NCI-H748 treated with DMSO at 0.1 percent for 48 hours (cell line): ENCODE data around the gene MINPP1.
"Not testable (repeated sequence)": the region's sequence is repeated elsewhere in the genome, so short reads cannot be mapped to it uniquely, and the experiment has no call there.

ENCODE experiments used
- DNase-seq: peaks from one replicate; lab custom pipeline; 2025; lab: John Stamatoyannopoulos, UW

The MINPP1 gene

DNA sequence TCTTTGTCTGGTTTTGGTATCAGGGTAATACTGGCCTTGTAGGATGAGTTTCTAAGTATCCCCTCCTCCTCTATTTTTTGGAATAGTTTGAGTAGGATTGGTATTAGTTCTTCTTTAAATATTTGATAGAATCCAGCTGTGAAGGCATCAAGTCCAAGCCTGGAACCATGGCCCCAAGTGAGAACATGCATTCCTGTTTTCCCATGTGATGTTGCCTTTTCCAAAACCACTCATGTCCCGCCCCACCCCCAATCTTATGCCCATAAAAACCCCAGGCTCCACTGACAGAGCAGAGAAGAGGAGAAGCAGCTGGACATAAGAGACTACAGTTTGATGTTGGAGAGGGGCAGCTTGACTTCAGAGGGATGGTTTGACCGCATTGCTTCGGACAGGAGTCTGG lies 71.2 kb downstream of the MINPP1 start:
- no peak for DNase-seq

- DNase-seq, result no peak
These were observed 73.6 kb downstream of the MINPP1 start for GRCh38 chr10:87578160-87578841.

DNA sequence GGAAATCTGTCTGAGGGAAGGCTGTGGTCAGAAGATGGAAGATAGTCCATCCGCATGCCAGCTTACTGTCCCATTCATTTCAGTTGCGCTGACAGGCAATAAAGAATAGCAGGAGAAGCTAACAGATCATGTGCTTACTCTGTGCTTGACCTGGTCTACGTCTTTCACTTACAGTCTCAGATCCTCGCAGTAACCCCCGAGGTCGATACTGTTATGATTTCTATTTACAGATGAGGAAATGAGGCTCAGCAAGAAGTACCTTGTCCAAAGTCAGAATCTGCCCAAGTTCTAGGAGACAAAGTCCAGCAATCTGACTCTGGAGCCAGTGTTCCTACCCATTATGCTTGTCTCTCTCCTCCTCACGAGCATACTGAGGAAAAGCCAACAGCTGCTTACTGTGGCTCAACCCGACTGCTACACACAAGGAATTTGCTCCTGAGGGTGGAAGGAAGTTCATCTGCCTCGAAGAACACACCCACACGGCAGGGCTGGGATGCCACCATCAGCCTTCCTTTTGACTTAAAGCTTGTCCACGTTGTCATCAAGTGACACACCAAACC lies 74.2 kb downstream of the MINPP1 start:
- no peak for DNase-seq

GRCh38 chr10:87579563-87579962 lies 74.9 kb downstream of the MINPP1 start:
- no peak for DNase-seq

DNA sequence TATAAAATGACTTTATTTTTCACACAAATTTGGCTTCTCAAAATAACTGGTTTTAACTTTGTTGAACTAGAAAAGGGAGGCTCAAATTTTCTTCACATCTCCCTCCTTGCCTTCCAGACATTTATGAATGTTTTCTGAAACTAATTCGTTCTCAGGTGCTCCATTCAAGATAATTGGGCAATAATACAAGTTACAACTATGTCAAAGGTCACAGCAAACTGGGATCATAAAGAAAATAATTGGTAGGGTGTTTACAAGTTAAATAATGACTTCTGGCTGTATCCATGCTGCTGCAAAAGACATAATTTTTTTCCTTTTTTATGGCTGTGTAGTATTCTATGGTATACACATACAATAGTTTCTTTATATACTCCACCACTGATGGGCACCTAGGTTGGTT lies 75.3 kb downstream of the MINPP1 start:
- DNase-seq, result no peak

- no peak for DNase-seq
These were observed 81.1 kb downstream of the MINPP1 start for GRCh38 chr10:87585565-87586514.

- no peak for DNase-seq
These were observed 85.0 kb downstream of the MINPP1 start for GRCh38 chr10:87589645-87590051.

GRCh38 chr10:87590705-87591588 lies 86.3 kb downstream of the MINPP1 start:
- no peak for DNase-seq

DNA sequence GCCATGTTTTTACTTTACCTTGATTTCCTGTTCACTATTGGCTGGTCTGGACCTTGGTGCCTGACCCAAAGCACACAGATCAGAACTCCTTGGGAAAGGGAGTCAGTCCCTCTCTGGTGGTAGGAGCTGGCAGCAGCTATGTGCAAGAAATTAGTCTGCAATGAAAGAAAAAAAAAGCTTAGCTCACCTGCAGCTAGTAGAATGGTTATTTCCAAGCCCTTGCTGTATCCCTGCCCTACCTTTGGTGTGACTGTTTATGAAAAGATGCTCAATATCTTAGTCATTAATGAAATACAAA lies 86.8 kb downstream of the MINPP1 start:
- DNase-seq, result no peak

GRCh38 chr10:87592920-87593319 lies 88.2 kb downstream of the MINPP1 start:
- DNase-seq, result not testable (repeated sequence)

DNA sequence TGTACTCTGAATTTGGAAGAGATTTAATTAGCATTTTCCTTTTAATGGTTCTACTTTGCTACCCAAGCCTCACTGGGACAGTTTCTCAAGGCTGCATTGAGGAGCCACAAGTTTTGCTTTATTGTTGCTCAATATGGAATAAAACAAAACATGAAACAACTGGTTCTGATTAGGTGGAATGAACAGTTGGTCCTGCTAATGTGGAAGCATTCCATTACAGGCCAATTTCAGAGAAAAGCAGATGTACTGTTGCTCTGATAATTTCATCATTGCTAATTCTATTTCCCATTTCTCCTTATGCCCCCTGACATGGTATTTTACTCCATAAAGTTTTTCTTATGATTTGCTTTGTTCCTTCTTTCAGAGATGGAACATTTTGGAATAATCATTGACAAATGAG lies 89.0 kb downstream of the MINPP1 start:
- no peak for DNase-seq

DNA sequence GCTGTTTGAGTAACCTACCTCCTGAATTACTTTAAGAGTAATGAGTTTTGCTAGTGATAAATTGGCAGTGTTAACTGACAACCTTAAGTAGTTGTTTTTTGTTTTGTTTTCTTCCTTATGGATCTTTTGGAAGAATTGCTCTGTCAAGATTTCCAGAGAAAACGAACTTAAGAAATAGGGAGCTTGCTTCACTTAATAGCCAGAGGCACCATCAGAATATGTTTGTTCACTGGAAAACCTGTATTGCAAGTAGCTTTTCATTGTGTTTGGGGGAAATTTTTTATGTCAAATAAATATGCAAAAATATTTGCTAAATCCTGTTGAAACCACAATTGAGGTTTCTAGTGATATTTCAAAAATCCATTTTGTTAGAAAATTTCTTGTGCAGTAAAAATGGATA lies 89.5 kb downstream of the MINPP1 start:
- DNase-seq, result no peak

DNA sequence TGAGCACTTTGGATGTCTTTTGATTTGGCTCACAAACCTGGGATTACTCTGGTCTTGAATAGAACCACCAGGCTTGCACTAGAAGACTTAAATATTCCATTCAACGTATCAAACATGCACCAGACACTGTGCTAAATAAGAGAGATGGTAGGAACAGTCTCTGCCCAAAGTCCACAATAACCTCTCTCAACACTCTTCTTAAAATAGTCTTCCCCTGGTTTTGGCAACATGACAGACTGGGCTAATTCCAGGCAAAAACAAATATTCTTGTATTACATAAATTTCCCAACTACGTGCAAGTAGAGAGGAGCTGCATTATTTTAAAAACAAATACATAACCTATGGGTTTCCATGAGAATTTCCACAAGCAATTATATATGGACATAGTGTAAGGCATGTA lies 90.2 kb downstream of the MINPP1 start:
- no peak for DNase-seq

DNA sequence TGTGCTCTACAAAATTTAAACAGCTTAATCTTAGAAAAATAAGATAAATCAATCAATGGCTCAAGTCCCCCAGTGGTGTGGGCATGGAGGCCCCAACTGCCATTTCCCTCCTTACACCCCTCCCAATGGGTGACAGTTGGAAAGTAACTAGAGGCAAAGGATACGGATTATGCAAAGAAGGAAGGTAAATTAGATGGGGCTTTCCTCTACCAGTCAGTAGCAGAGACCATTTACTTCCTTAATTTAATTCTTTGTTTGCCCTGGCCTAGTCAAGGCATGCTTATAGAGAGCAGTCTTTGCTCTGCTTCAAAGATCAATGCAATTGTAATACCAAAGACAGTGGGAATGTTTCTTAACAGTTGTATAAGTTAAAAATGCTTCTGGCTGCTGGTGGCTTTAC lies 91.7 kb downstream of the MINPP1 start:
- no peak for DNase-seq

- DNase-seq, result no peak
These were observed 94.0 kb downstream of the MINPP1 start for GRCh38 chr10:87598700-87599099.

DNA sequence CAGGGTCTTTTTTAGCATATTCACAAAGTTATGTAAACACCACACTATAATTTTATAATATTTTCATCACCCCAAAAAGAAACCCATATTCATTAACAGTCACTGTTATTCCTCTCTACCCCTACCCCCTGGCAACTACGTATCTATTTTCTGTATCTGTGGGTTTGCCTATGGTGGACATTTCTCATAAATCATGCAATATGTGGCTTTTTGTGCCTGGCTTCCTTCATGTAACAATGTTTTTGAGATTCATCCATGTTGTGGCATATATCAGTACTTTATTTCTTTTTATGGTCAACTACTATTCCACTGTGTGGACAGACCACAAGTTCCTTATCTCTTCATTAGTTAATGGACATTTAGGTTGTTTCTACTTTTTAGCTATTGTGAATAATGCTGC lies 95.9 kb downstream of the MINPP1 start:
- DNase-seq, result no peak
